Transverse colon (tissue), 4 donors: Measurements from ENCODE around the gene TMEM91.

ENCODE experiments used
- POLR2AphosphoS5 ChIP-seq, 3 donors: sonication (generic); formaldehyde crosslinking; IDR thresholded peaks; one replicate each; pipeline ENCODE4 v1.6.1; 2016; ENCODE audit warnings: antibody characterized with exemption in 3 of 3
- TF ChIP-seq, protein P1 (sequence below), 5 experiments: fragments of 200-600 bp in 3 of 5; fragments of 450-650 bp in 2 of 5; sonication (generic) in 3 of 5; IDR thresholded peaks; 1 replicate in 2 of 5; 2 replicates in 3 of 5; pipeline ENCODE4 v1.5.1; 2016 to 2017; ENCODE audit warnings: antibody characterized with exemption in 5 of 5, inconsistent platforms in 3 of 5, mild to moderate bottlenecking in 2 of 5, moderate library complexity in 1 of 5

GRCh38 chr19:41352609-41353465, 23.5 kb upstream of the TMEM91 start:
- TF ChIP-seq, protein P1, sequence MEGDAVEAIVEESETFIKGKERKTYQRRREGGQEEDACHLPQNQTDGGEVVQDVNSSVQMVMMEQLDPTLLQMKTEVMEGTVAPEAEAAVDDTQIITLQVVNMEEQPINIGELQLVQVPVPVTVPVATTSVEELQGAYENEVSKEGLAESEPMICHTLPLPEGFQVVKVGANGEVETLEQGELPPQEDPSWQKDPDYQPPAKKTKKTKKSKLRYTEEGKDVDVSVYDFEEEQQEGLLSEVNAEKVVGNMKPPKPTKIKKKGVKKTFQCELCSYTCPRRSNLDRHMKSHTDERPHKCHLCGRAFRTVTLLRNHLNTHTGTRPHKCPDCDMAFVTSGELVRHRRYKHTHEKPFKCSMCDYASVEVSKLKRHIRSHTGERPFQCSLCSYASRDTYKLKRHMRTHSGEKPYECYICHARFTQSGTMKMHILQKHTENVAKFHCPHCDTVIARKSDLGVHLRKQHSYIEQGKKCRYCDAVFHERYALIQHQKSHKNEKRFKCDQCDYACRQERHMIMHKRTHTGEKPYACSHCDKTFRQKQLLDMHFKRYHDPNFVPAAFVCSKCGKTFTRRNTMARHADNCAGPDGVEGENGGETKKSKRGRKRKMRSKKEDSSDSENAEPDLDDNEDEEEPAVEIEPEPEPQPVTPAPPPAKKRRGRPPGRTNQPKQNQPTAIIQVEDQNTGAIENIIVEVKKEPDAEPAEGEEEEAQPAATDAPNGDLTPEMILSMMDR (IDR thresholded peaks at IDR 0.05), result peak in 4 of 5 experiments; percentile 10 to 40 (median 34)
- peak in 1 of 3 donors; percentile 15 for TF ChIP-seq POLR2AphosphoS5 (IDR thresholded peaks at IDR 0.05)
